Endothelial cell (in vitro differentiated cells): ENCODE results near the gene DES. TPM values are rescaled to one million over a fixed set of nuclear protein-coding genes. Genes with fewer than 3 reads are reported as not detected.

Source experiments
- DNase-seq: peaks from one replicate; pipeline ENCODE4 v3.0.0; 2021; ENCODE audit warnings: low spot score
- H3K27ac Mint-ChIP-seq: one replicate; pipeline ENCODE4 v1.8.0; 2021; ENCODE audit warnings: mixed read lengths, inconsistent platforms; ENCODE audit not compliant: unreplicated experiment
- H3K27me3 Mint-ChIP-seq: one replicate; pipeline ENCODE4 v1.8.0; 2021; ENCODE audit warnings: mild to moderate bottlenecking, moderate library complexity, mixed read lengths, inconsistent platforms; ENCODE audit not compliant: unreplicated experiment
- H3K36me3 Mint-ChIP-seq: one replicate; pipeline ENCODE4 v1.8.0; 2021; ENCODE audit warnings: mild to moderate bottlenecking, low read depth, mixed read lengths, inconsistent platforms; ENCODE audit not compliant: unreplicated experiment
- H3K4me1 Mint-ChIP-seq: one replicate; pipeline ENCODE4 v1.8.0; 2021; ENCODE audit warnings: mild to moderate bottlenecking, mixed read lengths, inconsistent platforms; ENCODE audit not compliant: unreplicated experiment
- H3K4me3 Mint-ChIP-seq: one replicate; pipeline ENCODE4 v1.8.0; 2021; ENCODE audit warnings: mild to moderate bottlenecking, mixed read lengths, inconsistent platforms; ENCODE audit not compliant: unreplicated experiment
- H3K9me3 Mint-ChIP-seq: one replicate; pipeline ENCODE4 v1.8.0; 2021; ENCODE audit warnings: mixed read lengths, inconsistent platforms; ENCODE audit not compliant: unreplicated experiment
- CTCF ChIP-seq: fragments of 200-600 bp; sonication (generic); IDR thresholded peaks from one replicate; pipeline ENCODE4 v1.5.0; 2021; ENCODE audit warnings: antibody characterized with exemption; ENCODE audit not compliant: unreplicated experiment
- total RNA-seq: library from RNA; stranded (reverse); fragmentation: NEBNext Ultra II Directional; extraction: Animal tissue kit (Norgen Biotek cat#: 25700); gene quantifications from one replicate; pipeline ENCODE4 v1.2.1, GENCODE V29; 2021; ENCODE audit not compliant: unreplicated experiment

Gene DES
- total RNA-seq, 1 donor from 2014 or later, result 0.10 TPM

GRCh38 chr2:219419331-219420197, 1.4 kb downstream of the DES start:
- Mint-ChIP-seq H3K4me1 (no peaks in the 10 kb centered on the region), H3K27ac (no peak overlapping the region), H3K27me3 (peaks cover 6% of the 10 kb centered on the region), H3K9me3 (no peaks in the 10 kb centered on the region), H3K4me3 (no peak overlapping the region), H3K36me3 (no peaks in the 10 kb centered on the region)
- no peak for DNase-seq
- no peak for TF ChIP-seq CTCF

- no peak for DNase-seq
- H3K4me3 Mint-ChIP-seq, result no peak overlapping the region
- no peaks in the 10 kb centered on the region for H3K4me1 Mint-ChIP-seq
- H3K27ac Mint-ChIP-seq, result no peak overlapping the region
- no peaks in the 10 kb centered on the region for H3K36me3 Mint-ChIP-seq
- no peak for TF ChIP-seq CTCF
- peaks cover 7% of the 10 kb centered on the region for H3K27me3 Mint-ChIP-seq
- H3K9me3 Mint-ChIP-seq, result no peaks in the 10 kb centered on the region
These were observed 2.5 kb downstream of the DES start for GRCh38 chr2:219420687-219421086.

GRCh38 chr2:219421323-219421722, 3.1 kb downstream of the DES start:
- no peaks in the 10 kb centered on the region for H3K9me3 Mint-ChIP-seq
- no peak overlapping the region for H3K4me3 Mint-ChIP-seq
- H3K27ac Mint-ChIP-seq, result no peak overlapping the region
- no peaks in the 10 kb centered on the region for H3K4me1 Mint-ChIP-seq
- no peaks in the 10 kb centered on the region for H3K36me3 Mint-ChIP-seq
- DNase-seq, result no peak
- no peak for TF ChIP-seq CTCF
- peaks cover 7% of the 10 kb centered on the region for H3K27me3 Mint-ChIP-seq

- DNase-seq, result no peak
These were observed 4.9 kb downstream of the DES start for GRCh38 chr2:219422952-219423534.

More at GRCh38 chr2:219422952-219423534, 4.9 kb downstream of the DES start:
- Mint-ChIP-seq H3K4me3 (no peak overlapping the region), H3K27ac (no peak overlapping the region), H3K36me3 (no peaks in the 10 kb centered on the region), H3K9me3 (no peaks in the 10 kb centered on the region), H3K27me3 (peaks cover 9% of the 10 kb centered on the region), H3K4me1 (no peaks in the 10 kb centered on the region)
- TF ChIP-seq CTCF, result no peak
